ENCODE results near the gene PKN2.

DNA sequence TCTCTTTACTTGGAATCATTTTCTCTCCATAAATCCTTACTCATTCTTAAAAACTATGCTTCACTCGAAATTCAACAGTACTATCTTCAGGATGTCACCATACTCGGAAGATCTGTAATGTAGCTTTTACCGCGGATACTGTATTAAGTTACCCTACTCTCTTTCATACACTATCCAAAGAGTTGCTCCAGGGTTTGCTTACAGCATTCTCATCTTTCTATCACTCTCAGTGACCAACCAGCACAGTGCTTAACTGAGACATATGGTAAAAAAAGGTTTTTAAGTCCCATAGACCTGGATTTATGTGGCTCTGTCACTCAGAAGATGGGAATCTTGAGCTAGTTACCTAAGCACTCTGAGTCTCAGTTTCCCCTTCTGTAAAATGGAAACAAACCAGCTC lies 191.5 kb downstream of the PKN2 start:
- TF ChIP-seq, protein P1, sequence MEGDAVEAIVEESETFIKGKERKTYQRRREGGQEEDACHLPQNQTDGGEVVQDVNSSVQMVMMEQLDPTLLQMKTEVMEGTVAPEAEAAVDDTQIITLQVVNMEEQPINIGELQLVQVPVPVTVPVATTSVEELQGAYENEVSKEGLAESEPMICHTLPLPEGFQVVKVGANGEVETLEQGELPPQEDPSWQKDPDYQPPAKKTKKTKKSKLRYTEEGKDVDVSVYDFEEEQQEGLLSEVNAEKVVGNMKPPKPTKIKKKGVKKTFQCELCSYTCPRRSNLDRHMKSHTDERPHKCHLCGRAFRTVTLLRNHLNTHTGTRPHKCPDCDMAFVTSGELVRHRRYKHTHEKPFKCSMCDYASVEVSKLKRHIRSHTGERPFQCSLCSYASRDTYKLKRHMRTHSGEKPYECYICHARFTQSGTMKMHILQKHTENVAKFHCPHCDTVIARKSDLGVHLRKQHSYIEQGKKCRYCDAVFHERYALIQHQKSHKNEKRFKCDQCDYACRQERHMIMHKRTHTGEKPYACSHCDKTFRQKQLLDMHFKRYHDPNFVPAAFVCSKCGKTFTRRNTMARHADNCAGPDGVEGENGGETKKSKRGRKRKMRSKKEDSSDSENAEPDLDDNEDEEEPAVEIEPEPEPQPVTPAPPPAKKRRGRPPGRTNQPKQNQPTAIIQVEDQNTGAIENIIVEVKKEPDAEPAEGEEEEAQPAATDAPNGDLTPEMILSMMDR (IDR thresholded peaks at IDR 0.05): no peak
- TF ChIP-seq POLR2A (IDR thresholded peaks at IDR 0.05): no peak

All from right lobe of liver (tissue), 4 donors.